Stimulated activated effector memory CD8-positive, alpha-beta T cell treated with anti-CD3 and anti-CD28 coated beads, Interleukin-12 subunit alpha, Interleukin-12 subunit beta, amount 100 ng/mL, for 72 hours (primary cell): ENCODE measurements around the gene COL5A1.
"Not testable (repeated sequence)": the region's sequence is repeated elsewhere in the genome, so short reads cannot be mapped to it uniquely, and the experiment has no call there.

Source experiments
- ATAC-seq: fragments of 150-1000 bp; cut with Tn5 transposase; 2 replicates; pipeline ENCODE4 v1.10.0; 2021
- DNase-seq, 2 donors: peaks; one replicate each; pipeline ENCODE4 v3.0.0; 2021 to 2022; ENCODE audit warnings: low spot score in 2 of 2
- H3K27ac Mint-ChIP-seq: one replicate; pipeline ENCODE4 v1.8.0; 2022; ENCODE audit warnings: mild to moderate bottlenecking, mixed read lengths
- H3K36me3 Mint-ChIP-seq: one replicate; pipeline ENCODE4 v1.8.0; 2022; ENCODE audit warnings: mild to moderate bottlenecking, mixed read lengths
- H3K4me1 Mint-ChIP-seq: one replicate; pipeline ENCODE4 v1.8.0; 2022; ENCODE audit warnings: mixed read lengths
- H3K4me3 Mint-ChIP-seq: one replicate; pipeline ENCODE4 v1.8.0; 2022; ENCODE audit warnings: mild to moderate bottlenecking, mixed read lengths
- H3K9me3 Mint-ChIP-seq: one replicate; pipeline ENCODE4 v1.8.0; 2022; ENCODE audit warnings: mixed read lengths

Gene COL5A1

GRCh38 chr9:134702291-134702690 lies 60.7 kb downstream of the COL5A1 start:
- Mint-ChIP-seq H3K4me3 (no peak overlapping the region), H3K9me3 (no peaks in the 10 kb centered on the region), H3K4me1 (peaks cover 5% of the 10 kb centered on the region), H3K27ac (no peak overlapping the region), H3K36me3 (peaks cover 5% of the 10 kb centered on the region)
- DNase-seq (no peak), ATAC-seq (no peak)

DNA sequence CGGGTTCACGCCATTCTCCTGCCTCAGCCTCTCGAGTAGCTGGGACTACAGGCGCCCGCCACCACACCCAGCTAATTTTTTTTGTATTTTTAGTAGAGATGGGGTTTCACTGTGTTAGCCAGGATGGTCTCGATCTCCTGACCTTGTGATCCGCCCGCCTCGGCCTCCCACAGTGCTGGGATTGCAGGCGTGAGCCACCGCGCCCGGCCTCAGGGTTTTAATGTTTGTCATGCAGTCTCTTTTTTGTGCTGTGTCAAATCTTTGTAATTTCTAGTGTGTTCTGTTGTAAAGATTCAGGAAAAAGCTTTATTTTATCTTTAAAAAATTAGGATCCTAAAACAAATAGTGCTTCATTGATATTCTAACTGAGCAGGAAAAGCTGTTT lies 62.1 kb downstream of the COL5A1 start:
- not testable (repeated sequence) for ATAC-seq, H3K4me1 Mint-ChIP-seq, H3K36me3 Mint-ChIP-seq, H3K9me3 Mint-ChIP-seq, DNase-seq, H3K27ac Mint-ChIP-seq, H3K4me3 Mint-ChIP-seq

DNA sequence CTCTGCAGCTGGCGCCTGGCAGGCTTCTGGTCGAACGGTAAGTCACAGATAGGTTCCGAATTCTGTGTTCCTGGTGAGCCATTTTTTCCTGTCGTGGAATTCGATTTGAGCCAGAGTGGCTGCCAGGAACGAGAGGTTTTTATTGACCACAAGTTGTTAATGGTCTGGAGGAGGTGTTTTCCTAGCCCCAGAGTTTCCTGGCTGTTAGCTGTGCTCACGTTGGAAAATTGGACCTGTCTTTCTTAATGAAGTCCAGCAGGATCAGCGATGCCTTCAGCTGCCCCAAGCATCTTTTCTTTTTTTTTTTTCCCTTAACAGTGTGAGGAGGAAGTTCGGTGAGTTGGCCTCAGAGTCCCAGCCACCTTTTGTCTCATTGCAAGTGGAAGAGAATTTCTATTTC lies 62.9 kb downstream of the COL5A1 start:
- DNase-seq (no peak), ATAC-seq (no peak)
- no peak overlapping the region for H3K4me3 Mint-ChIP-seq
- H3K9me3 Mint-ChIP-seq = no peaks in the 10 kb centered on the region
- peak overlapping the region; percentile 33 for H3K27ac Mint-ChIP-seq
- peaks cover 5% of the 10 kb centered on the region for H3K4me1 Mint-ChIP-seq
- peaks cover 5% of the 10 kb centered on the region for H3K36me3 Mint-ChIP-seq

DNA sequence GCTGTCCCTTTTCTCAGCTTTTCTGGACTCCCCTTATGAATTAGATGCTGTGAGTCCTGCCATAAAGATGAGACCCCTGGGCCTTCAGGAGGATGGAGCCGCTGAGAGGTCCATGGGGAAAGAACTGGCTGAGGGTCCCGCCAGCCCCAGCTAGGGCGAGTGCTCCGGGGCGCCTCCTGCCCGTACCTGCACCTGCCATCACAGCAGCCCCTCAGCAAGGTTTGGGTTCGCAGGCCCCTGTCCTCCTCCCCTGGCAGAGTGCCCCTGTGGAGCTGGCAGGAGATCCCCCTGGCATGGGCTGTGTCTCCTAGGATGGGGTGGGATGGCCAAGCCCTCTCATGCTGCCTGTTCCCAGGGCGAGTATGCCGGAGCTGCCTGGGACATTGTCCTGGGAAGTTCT lies 64.2 kb downstream of the COL5A1 start:
- peaks cover 5% of the 10 kb centered on the region for H3K4me1 Mint-ChIP-seq
- ATAC-seq (no peak), DNase-seq (no peak)
- peaks cover 5% of the 10 kb centered on the region for H3K36me3 Mint-ChIP-seq
- H3K27ac Mint-ChIP-seq = peak overlapping the region; percentile 61
- no peaks in the 10 kb centered on the region for H3K9me3 Mint-ChIP-seq
- H3K4me3 Mint-ChIP-seq = no peak overlapping the region

GRCh38 chr9:134706522-134706921 lies 64.9 kb downstream of the COL5A1 start:
- ATAC-seq (no peak), DNase-seq (no peak)
- peaks cover 5% of the 10 kb centered on the region for H3K36me3 Mint-ChIP-seq

DNA sequence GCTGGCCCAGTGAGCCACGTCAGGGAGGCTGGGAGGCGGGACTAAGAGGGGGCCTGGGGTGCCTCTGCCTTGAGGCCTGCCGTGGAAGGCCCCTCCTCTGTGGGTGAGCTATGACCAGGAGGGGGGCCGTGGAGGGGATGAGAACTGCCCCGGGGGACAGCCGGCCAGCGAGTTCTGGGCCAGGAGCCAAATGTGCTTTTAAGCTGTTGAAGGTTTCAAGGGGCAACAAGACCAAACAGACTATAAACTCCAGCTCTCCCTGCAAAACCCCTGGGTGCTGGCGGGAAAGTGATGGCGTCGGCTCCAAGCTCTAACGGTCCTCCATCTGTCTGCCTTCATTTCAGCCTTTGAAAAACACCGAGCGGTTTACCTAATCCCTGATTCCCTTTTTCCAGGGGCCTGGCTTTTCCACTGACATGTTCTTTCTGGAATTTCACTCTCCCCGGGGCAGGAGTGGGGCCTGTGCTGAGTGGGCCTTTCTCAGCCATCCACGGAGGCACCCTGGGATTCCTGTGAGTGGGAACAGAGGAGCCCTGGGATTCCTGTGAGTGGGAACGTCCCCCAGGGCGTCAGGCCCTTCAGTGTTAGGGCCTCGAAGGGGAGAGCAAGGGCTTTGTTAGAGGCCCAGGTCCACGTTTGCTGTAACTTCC lies 65.6 kb downstream of the COL5A1 start:
- peaks cover 5% of the 10 kb centered on the region for H3K36me3 Mint-ChIP-seq
- H3K4me1 Mint-ChIP-seq = peaks cover 5% of the 10 kb centered on the region
- no peak overlapping the region for H3K27ac Mint-ChIP-seq
- ATAC-seq = no peak
- no peaks in the 10 kb centered on the region for H3K9me3 Mint-ChIP-seq
- no peak for DNase-seq
- H3K4me3 Mint-ChIP-seq = no peak overlapping the region

More at GRCh38 chr9:134706522-134706921, 64.9 kb downstream of the COL5A1 start:
- no peak overlapping the region for H3K4me3 Mint-ChIP-seq
- H3K27ac Mint-ChIP-seq = peak overlapping the region; percentile 61
- no peaks in the 10 kb centered on the region for H3K9me3 Mint-ChIP-seq
- H3K4me1 Mint-ChIP-seq = peaks cover 5% of the 10 kb centered on the region

GRCh38 chr9:134707731-134708671 lies 66.4 kb downstream of the COL5A1 start:
- ATAC-seq = no peak
- Mint-ChIP-seq H3K9me3 (no peaks in the 10 kb centered on the region), H3K27ac (no peak overlapping the region), H3K4me3 (no peak overlapping the region), H3K36me3 (peaks cover 5% of the 10 kb centered on the region), H3K4me1 (peaks cover under 1% of the 10 kb centered on the region)
- no peak for DNase-seq

GRCh38 chr9:134708672-134709038 lies 67.1 kb downstream of the COL5A1 start:
- Mint-ChIP-seq H3K27ac (peak overlapping the region; percentile 40), H3K4me3 (no peak overlapping the region), H3K4me1 (no peaks in the 10 kb centered on the region), H3K9me3 (no peaks in the 10 kb centered on the region), H3K36me3 (peaks cover 5% of the 10 kb centered on the region)
- ATAC-seq = no peak
- no peak for DNase-seq

- no peak overlapping the region for H3K27ac Mint-ChIP-seq
- ATAC-seq = no peak
Measured at GRCh38 chr9:134709512-134710270, 68.1 kb downstream of the COL5A1 start.

GRCh38 chr9:134710271-134710540 lies 68.6 kb downstream of the COL5A1 start:
- DNase-seq (no peak), ATAC-seq (no peak)
- Mint-ChIP-seq H3K36me3 (peaks cover 5% of the 10 kb centered on the region), H3K4me1 (no peaks in the 10 kb centered on the region), H3K27ac (no peak overlapping the region), H3K9me3 (peaks cover 3% of the 10 kb centered on the region), H3K4me3 (no peak overlapping the region)

More at GRCh38 chr9:134709512-134710270, 68.1 kb downstream of the COL5A1 start:
- Mint-ChIP-seq H3K36me3 (peaks cover 5% of the 10 kb centered on the region), H3K9me3 (peaks cover 3% of the 10 kb centered on the region), H3K4me1 (no peaks in the 10 kb centered on the region), H3K4me3 (no peak overlapping the region)
- no peak for DNase-seq

DNA sequence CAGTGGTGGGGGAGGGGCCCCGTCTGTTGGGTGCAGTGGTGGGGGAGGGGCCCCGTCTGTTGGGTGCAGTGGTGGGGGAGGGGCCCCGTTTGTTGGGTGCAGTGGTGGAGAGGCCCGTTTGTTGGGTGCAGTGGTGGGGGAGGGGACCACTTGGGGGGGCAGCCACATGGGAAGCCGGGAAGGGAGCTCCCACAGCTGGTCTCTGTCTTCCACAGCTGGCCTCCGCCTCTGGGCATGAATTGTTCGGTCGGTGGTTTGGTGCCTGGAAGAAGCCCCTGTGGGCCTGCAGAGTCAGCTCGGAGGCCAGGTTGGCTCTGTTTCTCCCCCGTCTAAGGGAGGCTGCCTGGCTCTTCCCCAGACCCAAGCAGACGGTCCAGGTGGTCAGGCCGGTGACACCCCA lies 69.3 kb downstream of the COL5A1 start:
- no peaks in the 10 kb centered on the region for H3K4me1 Mint-ChIP-seq
- no peak for ATAC-seq
- no peak overlapping the region for H3K4me3 Mint-ChIP-seq
- H3K27ac Mint-ChIP-seq = no peak overlapping the region
- H3K36me3 Mint-ChIP-seq = peaks cover 5% of the 10 kb centered on the region
- peaks cover 3% of the 10 kb centered on the region for H3K9me3 Mint-ChIP-seq
- DNase-seq = no peak

GRCh38 chr9:134712243-134712642 lies 70.6 kb downstream of the COL5A1 start:
- H3K4me1 Mint-ChIP-seq = no peaks in the 10 kb centered on the region
- no peaks in the 10 kb centered on the region for H3K36me3 Mint-ChIP-seq
- H3K9me3 Mint-ChIP-seq = peaks cover 3% of the 10 kb centered on the region
- peak overlapping the region; percentile 87 for H3K27ac Mint-ChIP-seq
- ATAC-seq (no peak), DNase-seq (no peak)
- no peak overlapping the region for H3K4me3 Mint-ChIP-seq

DNA sequence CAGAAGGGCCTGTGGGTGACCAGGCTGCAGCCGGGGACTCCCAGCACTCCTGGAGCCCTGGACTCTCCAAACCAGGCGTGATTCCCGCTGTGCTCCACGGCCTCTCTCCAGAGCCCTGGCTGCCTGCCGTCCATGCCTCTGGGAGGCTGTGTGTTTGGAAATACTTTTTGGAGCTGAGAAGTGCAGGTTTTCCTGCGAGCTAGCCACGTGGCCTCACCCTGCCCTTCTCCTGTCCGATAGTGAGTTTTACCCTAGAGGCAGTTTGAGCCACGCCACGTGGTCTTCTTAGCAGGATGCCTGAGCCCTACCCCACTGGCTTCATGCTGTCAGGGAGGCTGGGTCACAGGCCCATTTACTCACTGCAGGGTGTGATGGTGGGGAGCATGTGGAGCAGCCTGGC lies 71.3 kb downstream of the COL5A1 start:
- Mint-ChIP-seq H3K27ac (peak overlapping the region; percentile 87), H3K36me3 (no peaks in the 10 kb centered on the region), H3K9me3 (peaks cover 3% of the 10 kb centered on the region), H3K4me3 (no peak overlapping the region), H3K4me1 (no peaks in the 10 kb centered on the region)
- ATAC-seq = no peak
- DNase-seq = no peak

GRCh38 chr9:134715536-134715935 lies 73.9 kb downstream of the COL5A1 start:
- not testable (repeated sequence) for H3K9me3 Mint-ChIP-seq, H3K36me3 Mint-ChIP-seq, H3K4me3 Mint-ChIP-seq, H3K27ac Mint-ChIP-seq, ATAC-seq, H3K4me1 Mint-ChIP-seq, DNase-seq

GRCh38 chr9:134716067-134716466 lies 74.5 kb downstream of the COL5A1 start:
- no peak overlapping the region for H3K4me3 Mint-ChIP-seq
- ATAC-seq = no peak

More at GRCh38 chr9:134716067-134716466, 74.5 kb downstream of the COL5A1 start:
- H3K36me3 Mint-ChIP-seq = no peaks in the 10 kb centered on the region
- H3K9me3 Mint-ChIP-seq = peaks cover 3% of the 10 kb centered on the region
- DNase-seq = no peak
- no peak overlapping the region for H3K27ac Mint-ChIP-seq
- H3K4me1 Mint-ChIP-seq = no peaks in the 10 kb centered on the region
